ENCODE measurements around the gene OSER1. TPM values are rescaled to one million over a fixed set of nuclear protein-coding genes. Genes with fewer than 3 reads are reported as not detected.
A peak's percentile ranks its signal among the peaks of the same experiment; 100 is the strongest.

Gene OSER1
- polyA plus RNA-seq, 4 donors: 45.4 to 52.7 (median 51.3) TPM

DNA sequence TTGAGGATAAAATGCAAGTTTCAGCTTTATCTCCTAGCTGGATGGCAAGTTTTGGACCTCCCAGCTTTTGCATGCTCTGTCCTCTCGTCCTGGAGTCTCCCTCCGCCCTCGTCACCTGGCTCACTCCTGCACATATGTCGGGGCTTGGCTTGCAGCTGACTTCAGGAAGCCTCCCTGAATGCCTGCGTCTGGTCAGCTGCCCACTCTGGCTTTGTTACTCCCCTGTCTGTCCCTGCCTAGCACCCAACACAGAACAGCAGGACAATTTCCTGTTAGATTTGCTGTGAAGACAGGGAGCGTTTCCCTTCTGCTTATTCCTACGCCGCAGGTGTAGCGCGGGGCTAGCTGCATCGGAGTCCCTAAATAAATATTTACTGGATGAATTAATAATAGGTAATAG, 29.0 kb downstream of the OSER1 start:
- no peak for DNase-seq (ENCODE audit: low read depth in 4 of 4, low spot score in 3 of 4)

- DNase-seq (ENCODE audit: low read depth in 4 of 4, low spot score in 3 of 4): peak in 2 of 4 donors; percentile 10 to 30
Observed at GRCh38 chr20:44180814-44181213, 29.8 kb downstream of the OSER1 start.

DNA sequence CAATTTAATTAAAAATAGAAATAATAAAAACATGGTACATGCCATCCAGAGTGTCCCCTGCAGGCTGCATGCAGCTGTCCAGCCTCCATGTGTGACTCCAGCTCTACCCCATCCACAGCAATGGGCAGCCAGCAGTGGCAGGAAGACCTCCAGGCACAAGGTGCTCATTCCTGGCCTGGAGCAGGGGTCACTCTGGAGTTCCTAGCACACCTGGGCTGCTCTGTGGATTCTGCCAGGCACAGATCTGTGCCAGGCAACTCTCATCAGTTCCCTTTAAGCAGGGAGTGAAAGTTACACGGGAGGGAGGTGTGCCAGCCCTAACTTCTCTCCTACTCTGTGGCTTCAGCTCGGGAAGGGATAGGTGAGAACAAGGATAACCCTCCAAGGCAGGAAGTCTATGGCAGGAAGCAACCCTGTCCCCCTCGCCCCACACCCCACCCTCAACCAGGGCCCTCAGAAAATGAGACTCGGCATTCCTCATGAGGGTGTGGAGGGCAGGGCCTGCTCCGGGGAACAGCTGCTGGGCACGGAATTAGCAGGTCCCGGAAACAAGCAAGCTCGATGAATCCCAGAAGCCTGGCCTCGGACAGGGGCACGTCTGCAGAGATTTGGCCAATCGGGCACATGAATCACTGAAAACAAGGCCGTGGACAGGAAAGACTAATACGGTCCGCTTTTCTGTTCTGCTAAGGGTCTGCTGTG, 33.6 kb downstream of the OSER1 start:
- no peak for DNase-seq (ENCODE audit: low read depth in 4 of 4, low spot score in 3 of 4)

- DNase-seq (ENCODE audit: low read depth in 4 of 4, low spot score in 3 of 4): no peak
Observed at GRCh38 chr20:44174996-44175765, 35.4 kb downstream of the OSER1 start.

GRCh38 chr20:44173846-44174245, 36.7 kb downstream of the OSER1 start:
- DNase-seq (ENCODE audit: low read depth in 4 of 4, low spot score in 3 of 4): no peak

DNA sequence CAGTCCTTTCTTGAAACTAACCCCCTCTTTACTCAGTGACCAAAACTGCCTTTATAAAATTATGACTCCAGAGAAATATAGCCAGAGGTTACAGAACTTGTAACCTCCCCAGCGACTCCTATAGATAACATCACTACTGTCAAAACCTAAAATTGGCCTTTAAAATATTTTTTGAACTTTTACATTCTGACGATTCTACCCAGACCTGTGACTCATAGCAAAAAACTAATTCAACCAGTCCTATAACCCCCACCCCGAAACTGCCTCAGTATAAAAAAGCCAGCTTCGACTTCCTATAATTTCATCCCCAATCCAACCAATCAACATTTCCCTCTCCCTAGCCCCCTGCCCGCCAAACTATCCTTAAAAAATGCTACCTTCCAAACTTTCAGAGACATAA, 37.5 kb downstream of the OSER1 start:
- no peak for DNase-seq (ENCODE audit: low read depth in 4 of 4, low spot score in 3 of 4)

GRCh38 chr20:44172572-44172950, 38.0 kb downstream of the OSER1 start:
- DNase-seq (ENCODE audit: low read depth in 4 of 4, low spot score in 3 of 4): no peak

DNA sequence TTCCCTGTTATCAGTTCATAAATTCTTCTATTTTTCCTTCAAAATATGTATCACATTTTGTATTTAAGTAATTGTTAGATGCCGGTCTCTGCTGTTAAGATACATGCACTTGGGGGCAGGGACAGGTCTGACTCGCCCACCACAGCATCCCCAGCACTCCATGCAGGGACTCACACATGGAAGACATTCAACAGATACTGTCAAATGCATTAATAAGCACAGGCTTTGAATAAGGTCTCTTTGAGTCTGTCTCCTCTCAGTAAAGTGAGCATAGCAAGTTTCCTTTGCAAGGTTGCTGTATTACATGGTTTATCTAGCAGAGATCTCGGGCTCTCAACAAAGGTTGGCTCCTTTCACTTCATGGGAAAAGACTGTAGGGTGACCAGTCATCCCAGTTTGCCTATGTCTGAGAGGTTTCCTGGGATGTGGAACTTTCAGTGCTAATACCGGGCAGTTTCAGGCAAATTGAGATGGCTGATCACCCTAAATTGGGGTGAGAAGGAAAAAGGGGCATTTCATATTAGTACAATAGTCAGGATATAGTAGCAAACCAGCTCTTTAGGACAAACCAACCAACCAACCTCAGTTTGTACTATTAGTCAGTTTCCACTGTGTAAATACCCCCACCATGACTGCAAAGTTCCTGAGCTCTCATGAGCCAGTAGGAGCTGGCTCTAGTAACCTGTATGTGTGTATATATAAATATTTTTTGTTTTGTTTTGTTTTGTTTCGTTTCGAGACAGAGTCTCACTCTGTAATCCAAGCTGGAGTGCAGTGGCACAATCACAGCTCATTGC, 38.6 kb downstream of the OSER1 start:
- DNase-seq (ENCODE audit: low read depth in 4 of 4, low spot score in 3 of 4): no peak

DNA sequence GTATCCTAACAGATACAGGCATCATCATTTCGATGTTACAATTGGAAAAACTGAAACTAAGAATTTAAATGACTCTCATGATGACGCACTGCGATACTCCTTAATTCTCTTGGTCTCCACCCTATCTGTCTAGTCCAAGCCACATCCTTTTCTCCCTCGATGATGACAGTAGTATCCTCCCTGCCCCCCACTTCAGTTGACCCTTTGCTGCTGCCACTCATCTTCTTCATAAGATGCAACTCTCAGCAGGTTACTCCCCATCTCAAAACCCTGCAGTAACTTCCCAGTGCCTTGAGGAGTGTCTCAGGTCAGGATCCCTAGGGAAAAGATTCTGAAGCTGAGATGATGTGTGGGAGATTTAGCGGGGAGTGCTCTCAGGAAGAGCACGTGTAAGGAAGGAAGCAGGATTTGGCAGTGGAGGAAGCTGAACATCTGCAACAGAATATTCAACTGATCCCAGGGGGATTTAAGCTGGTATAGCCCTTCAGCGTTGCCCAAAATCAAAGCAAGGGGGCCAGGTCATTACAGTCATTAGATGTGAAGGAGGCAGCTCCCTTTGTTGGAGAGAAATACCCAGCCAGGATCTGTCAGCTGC, 39.7 kb downstream of the OSER1 start:
- no peak for DNase-seq (ENCODE audit: low read depth in 4 of 4, low spot score in 3 of 4)

GRCh38 chr20:44167736-44168135, 42.8 kb downstream of the OSER1 start:
- DNase-seq (ENCODE audit: low read depth in 4 of 4, low spot score in 3 of 4): no peak

- no peak for DNase-seq (ENCODE audit: low read depth in 4 of 4, low spot score in 3 of 4)
Observed at GRCh38 chr20:44166477-44166876, 44.1 kb downstream of the OSER1 start.

- DNase-seq (ENCODE audit: low read depth in 4 of 4, low spot score in 3 of 4): no peak
Observed at GRCh38 chr20:44166008-44166407, 44.6 kb downstream of the OSER1 start.

DNA sequence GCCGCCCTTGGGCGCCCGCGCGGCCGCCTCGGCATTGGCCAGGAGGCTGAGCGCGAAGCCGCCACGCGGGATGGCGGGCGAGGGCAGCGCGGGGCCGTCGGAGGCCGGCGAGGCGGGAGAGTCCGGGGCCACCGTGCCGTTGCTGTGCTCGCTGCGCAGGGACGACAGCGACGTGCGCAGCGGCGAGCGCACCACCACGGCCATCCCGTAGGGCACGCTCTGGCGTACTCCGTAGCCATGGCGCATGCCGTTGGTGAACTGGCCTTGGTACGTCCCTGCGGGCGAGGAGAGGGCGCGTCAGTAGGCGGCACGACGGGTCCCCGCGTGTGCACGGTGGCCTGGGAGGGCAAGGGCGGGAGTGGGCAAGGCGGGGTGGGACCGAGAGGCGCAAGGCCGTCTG, 50.4 kb downstream of the OSER1 start:
- DNase-seq (ENCODE audit: low read depth in 4 of 4, low spot score in 3 of 4): no peak

GRCh38 chr20:44159711-44160110, 50.9 kb downstream of the OSER1 start:
- DNase-seq (ENCODE audit: low read depth in 4 of 4, low spot score in 3 of 4): no peak

- DNase-seq (ENCODE audit: low read depth in 4 of 4, low spot score in 3 of 4): no peak
Observed at GRCh38 chr20:44159125-44159524, 51.4 kb downstream of the OSER1 start.

GRCh38 chr20:44157061-44157460, 53.5 kb downstream of the OSER1 start:
- DNase-seq (ENCODE audit: low read depth in 4 of 4, low spot score in 3 of 4): no peak

- DNase-seq (ENCODE audit: low read depth in 4 of 4, low spot score in 3 of 4): no peak
Observed at GRCh38 chr20:44154521-44155001, 56.0 kb downstream of the OSER1 start.

GRCh38 chr20:44153636-44154043, 56.9 kb downstream of the OSER1 start:
- no peak for DNase-seq (ENCODE audit: low read depth in 4 of 4, low spot score in 3 of 4)

- DNase-seq (ENCODE audit: low read depth in 4 of 4, low spot score in 3 of 4): no peak
Observed at GRCh38 chr20:44151621-44152416, 58.8 kb downstream of the OSER1 start.

DNA sequence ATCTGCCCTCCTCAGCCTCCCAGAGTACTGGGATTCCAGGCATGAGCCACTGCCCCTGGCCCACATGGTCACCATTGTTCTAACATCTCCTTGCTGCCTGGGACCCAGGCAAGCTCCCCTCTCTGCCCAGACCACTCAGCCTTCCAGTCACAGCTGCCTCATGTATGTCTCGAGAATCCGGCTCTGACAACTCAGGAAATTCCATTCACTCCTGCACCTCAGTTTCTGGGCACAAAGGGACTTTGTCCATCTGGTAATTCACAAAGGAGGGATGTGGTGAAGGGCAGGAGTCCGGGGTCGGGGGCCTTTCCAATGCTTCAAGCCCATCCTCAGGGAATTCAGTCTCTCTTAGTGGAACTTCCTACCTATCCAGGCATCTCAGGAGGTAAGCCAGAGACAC, 64.3 kb downstream of the OSER1 start:
- DNase-seq (ENCODE audit: low read depth in 4 of 4, low spot score in 3 of 4): no peak
